ENCODE results near the gene RNF212.

RNF212 gene

GRCh38 chr4:1045595-1046201 is 67.7 kb downstream of the RNF212 start:
- DNase-seq: no peak

- no peak for DNase-seq
Measured at GRCh38 chr4:1045193-1045594, 68.2 kb downstream of the RNF212 start.

GRCh38 chr4:1044469-1045192 is 68.7 kb downstream of the RNF212 start:
- no peak for DNase-seq

- DNase-seq: peak; percentile 96
Measured at GRCh38 chr4:1043651-1044468, 69.5 kb downstream of the RNF212 start.

GRCh38 chr4:1043162-1043561 is 70.2 kb downstream of the RNF212 start:
- DNase-seq: no peak

- DNase-seq: no peak
Measured at GRCh38 chr4:1042352-1043055, 70.9 kb downstream of the RNF212 start.

- no peak for DNase-seq
Measured at GRCh38 chr4:1041936-1042330, 71.4 kb downstream of the RNF212 start.

- DNase-seq: no peak
Measured at GRCh38 chr4:1041147-1041935, 72.0 kb downstream of the RNF212 start.

- no peak for DNase-seq
Measured at GRCh38 chr4:1040344-1041146, 72.8 kb downstream of the RNF212 start.

- no peak for DNase-seq
Measured at GRCh38 chr4:1039493-1040343, 73.6 kb downstream of the RNF212 start.

- no peak for DNase-seq
Measured at GRCh38 chr4:1038948-1039492, 74.3 kb downstream of the RNF212 start.

GRCh38 chr4:1036976-1037810 is 76.2 kb downstream of the RNF212 start:
- no peak for DNase-seq

- no peak for DNase-seq
Measured at GRCh38 chr4:1036095-1036494, 77.3 kb downstream of the RNF212 start.

GRCh38 chr4:1035510-1035909 is 77.9 kb downstream of the RNF212 start:
- no peak for DNase-seq

GRCh38 chr4:1033840-1034551 is 79.4 kb downstream of the RNF212 start:
- no peak for DNase-seq

- DNase-seq: no peak
Measured at GRCh38 chr4:1032861-1033260, 80.5 kb downstream of the RNF212 start.

GRCh38 chr4:1031956-1032795 is 81.2 kb downstream of the RNF212 start:
- no peak for DNase-seq

GRCh38 chr4:1031346-1031745 is 82.0 kb downstream of the RNF212 start:
- DNase-seq: no peak

Data from T1000 (cell line).